ENCODE results near the gene A4GALT.

A4GALT gene

DNA sequence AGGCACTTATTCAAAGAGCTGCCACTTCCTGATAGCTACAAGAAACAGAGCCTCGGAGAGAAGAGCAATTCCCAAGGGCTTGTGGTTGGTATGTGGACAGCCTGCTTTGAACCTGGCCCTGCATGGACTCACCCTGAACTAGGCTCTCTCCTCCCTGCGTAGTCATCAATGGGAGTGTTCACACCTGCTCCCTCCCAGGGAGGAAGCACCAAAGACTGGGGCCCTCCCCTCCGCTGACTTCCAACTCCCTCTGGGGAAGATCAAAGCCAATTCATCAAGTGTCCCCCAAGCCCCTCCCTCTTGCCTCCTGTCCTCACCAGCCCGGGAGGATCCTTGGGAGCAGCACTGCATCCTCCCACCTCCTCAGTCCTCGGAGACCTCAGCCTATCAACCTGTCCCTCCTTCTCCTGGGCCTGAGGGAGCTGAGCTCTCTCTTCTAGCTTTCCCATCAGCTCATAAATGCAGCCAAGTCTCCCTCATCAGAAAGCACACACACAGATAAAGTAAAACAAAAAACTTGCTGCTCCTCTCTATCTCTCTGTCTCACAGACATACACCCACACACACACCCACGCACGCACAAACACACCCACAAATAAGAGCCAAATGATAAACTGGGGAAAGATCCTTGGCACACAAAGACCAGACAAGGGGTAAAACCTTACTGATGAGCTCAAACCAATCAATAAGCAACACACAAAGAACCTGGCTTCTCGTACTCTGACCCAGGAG, 3.3 kb downstream of the A4GALT start:
- peak; percentile 53 for DNase-seq
- no peaks in the 10 kb centered on the region for H3K9me3 ChIP-seq (ENCODE audit: severe bottlenecking)
- no peak overlapping the region for H3K4me3 ChIP-seq (ENCODE audit: low read depth, low read length)
- no peaks in the 10 kb centered on the region for H3K36me3 ChIP-seq
- H3K27me3 ChIP-seq (ENCODE audit: insufficient read depth, low read depth, severe bottlenecking): peaks cover 26% of the 10 kb centered on the region
- no peak for TF ChIP-seq CTCF (IDR thresholded peaks at IDR 0.05; ENCODE audit: low read depth, low read length)
- no peak overlapping the region for H3K27ac ChIP-seq

DNA sequence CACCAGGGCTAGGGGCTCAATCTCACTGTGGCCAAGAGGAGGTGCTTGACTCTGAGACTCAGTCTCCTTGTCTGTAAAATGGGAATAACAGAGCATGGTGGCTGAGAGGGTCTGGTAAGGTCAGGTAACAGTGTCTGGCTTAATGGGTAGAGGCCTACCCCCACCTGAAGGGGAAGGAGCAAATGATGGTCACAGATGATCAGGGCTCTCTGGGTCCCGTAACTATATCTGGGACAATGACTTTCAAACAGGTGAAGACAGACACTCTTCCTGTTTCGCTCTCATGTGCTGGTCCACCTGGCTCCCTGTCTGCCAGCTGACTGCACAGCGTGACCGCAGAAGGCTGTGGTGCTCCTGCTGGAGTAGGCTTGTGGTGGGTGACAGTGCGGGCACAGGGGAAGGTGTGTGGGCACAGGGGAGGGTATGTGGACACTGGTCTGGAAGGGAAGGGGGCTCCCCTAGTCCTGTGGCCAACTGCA, 4.0 kb downstream of the A4GALT start:
- DNase-seq: no peak
- peaks cover 25% of the 10 kb centered on the region for H3K27me3 ChIP-seq (ENCODE audit: insufficient read depth, low read depth, severe bottlenecking)
- no peak overlapping the region for H3K4me3 ChIP-seq (ENCODE audit: low read depth, low read length)
- H3K9me3 ChIP-seq (ENCODE audit: severe bottlenecking): no peaks in the 10 kb centered on the region
- H3K27ac ChIP-seq: no peak overlapping the region
- no peaks in the 10 kb centered on the region for H3K36me3 ChIP-seq
- TF ChIP-seq CTCF (IDR thresholded peaks at IDR 0.05; ENCODE audit: low read depth, low read length): no peak

DNA sequence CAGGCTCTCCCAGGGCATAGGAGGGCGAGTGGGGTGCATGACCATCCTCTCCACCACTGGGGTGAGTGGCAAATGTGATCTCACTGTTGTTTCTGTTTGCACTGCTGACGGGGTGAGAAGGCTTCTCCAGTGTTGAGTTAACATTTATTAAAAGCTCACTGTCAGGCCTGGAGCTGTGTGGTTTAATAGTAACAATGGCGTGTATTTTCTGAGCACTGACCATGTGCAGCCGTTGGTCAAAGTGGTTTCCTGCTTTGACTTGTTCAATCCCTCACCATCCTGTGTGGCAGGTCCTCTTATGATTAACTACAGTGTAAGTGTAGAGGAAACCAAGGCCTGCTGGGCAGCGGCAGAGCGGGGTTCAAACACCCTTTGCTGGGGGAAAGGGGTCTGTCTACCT, 4.4 kb downstream of the A4GALT start:
- DNase-seq: no peak
- no peaks in the 10 kb centered on the region for H3K36me3 ChIP-seq
- TF ChIP-seq CTCF (IDR thresholded peaks at IDR 0.05; ENCODE audit: low read depth, low read length): no peak
- H3K27me3 ChIP-seq (ENCODE audit: insufficient read depth, low read depth, severe bottlenecking): peaks cover 20% of the 10 kb centered on the region
- no peak overlapping the region for H3K27ac ChIP-seq
- H3K9me3 ChIP-seq (ENCODE audit: severe bottlenecking): no peaks in the 10 kb centered on the region
- H3K4me3 ChIP-seq (ENCODE audit: low read depth, low read length): no peak overlapping the region

DNA sequence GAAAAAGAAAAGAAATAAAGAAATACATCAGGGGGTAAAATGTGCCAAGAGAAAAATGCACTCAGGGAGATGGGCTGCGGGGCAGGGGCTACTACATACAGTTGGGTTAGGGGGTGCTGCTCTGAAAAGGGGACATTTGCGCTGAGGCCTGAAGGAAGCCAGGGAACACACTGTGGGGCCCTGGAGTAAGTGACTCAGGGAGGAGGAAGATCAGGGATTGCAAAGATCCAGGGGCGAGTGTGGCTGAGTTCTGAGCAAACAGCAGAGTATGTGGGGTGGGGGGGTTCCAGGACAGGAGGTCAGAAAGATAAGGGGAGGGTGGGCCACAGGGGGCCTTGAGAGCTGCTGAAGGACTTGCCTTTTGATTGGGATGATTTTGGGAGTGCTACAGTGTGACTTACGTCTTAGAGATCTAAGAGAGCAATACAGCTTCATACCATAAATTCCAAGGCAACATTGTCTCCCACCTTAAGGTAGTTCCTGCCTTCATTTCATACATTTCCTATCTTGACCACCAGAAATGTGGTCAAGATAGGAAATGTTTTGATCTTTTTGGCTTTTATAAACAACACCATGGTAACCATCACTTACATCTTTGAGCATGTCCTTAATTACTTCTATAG, 5.8 kb downstream of the A4GALT start:
- Histone ChIP-seq H3K27me3 (ENCODE audit: insufficient read depth, low read depth, severe bottlenecking) (peaks cover 10% of the 10 kb centered on the region), H3K9me3 (ENCODE audit: severe bottlenecking) (no peaks in the 10 kb centered on the region), H3K27ac (no peak overlapping the region), H3K4me3 (ENCODE audit: low read depth, low read length) (no peak overlapping the region), H3K36me3 (no peaks in the 10 kb centered on the region)
- no peak for DNase-seq
- no peak for TF ChIP-seq CTCF (IDR thresholded peaks at IDR 0.05; ENCODE audit: low read depth, low read length)

DNA sequence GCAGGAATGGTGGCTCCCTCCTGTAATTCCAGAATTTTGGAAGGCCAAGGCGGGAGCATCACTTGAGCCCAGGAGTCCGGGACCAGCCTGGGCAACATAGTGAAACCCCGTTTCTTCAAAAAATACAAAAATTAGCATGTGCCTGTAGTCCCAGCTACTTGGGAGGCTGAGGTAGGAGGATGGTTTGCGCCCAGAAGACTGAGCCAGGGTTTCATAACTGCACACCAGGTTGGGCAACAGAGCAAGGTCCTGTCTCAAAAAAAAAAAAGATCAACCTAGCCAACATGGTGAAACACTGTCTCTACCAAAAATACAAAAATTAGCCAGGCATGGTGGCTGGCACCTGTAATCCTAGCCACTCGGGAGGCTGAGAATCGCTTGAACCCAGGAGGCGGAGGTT, 6.4 kb downstream of the A4GALT start:
- H3K27me3 ChIP-seq (ENCODE audit: insufficient read depth, low read depth, severe bottlenecking): peaks cover 5% of the 10 kb centered on the region
- no peaks in the 10 kb centered on the region for H3K36me3 ChIP-seq
- H3K4me3 ChIP-seq (ENCODE audit: low read depth, low read length): no peak overlapping the region
- no peak for DNase-seq
- no peak for TF ChIP-seq CTCF (IDR thresholded peaks at IDR 0.05; ENCODE audit: low read depth, low read length)
- H3K27ac ChIP-seq: no peak overlapping the region
- peaks cover 4% of the 10 kb centered on the region for H3K9me3 ChIP-seq (ENCODE audit: severe bottlenecking)
